GM18951 (cell line): Measurements from ENCODE around the gene SERPINA4.

Source experiments
- POLR2A ChIP-seq: IDR thresholded peaks from 4 replicates; pipeline ENCODE4 v1.6.1; 2011; ENCODE audit warnings: mild to moderate bottlenecking; ENCODE audit not compliant: insufficient read length, insufficient read depth; ENCODE audit errors: extremely low read depth
- in situ Hi-C: fragments of 300-500 bp; cut with MboI; formaldehyde crosslinking; loops from one replicate; pipeline ENCODE4 v1.12.0; 2022; ENCODE audit warnings: low sequenced_read_pairs, mixed read lengths, inconsistent platforms; ENCODE audit not compliant: unreplicated experiment

Gene SERPINA4

GRCh38 chr14:94614802-94615201 is 53.6 kb downstream of the SERPINA4 start:
- no peak for TF ChIP-seq POLR2A
- in situ Hi-C loops = no loop called here

GRCh38 chr14:94615254-94615653 is 54.0 kb downstream of the SERPINA4 start:
- in situ Hi-C loops = no loop called here
- no peak for TF ChIP-seq POLR2A

DNA sequence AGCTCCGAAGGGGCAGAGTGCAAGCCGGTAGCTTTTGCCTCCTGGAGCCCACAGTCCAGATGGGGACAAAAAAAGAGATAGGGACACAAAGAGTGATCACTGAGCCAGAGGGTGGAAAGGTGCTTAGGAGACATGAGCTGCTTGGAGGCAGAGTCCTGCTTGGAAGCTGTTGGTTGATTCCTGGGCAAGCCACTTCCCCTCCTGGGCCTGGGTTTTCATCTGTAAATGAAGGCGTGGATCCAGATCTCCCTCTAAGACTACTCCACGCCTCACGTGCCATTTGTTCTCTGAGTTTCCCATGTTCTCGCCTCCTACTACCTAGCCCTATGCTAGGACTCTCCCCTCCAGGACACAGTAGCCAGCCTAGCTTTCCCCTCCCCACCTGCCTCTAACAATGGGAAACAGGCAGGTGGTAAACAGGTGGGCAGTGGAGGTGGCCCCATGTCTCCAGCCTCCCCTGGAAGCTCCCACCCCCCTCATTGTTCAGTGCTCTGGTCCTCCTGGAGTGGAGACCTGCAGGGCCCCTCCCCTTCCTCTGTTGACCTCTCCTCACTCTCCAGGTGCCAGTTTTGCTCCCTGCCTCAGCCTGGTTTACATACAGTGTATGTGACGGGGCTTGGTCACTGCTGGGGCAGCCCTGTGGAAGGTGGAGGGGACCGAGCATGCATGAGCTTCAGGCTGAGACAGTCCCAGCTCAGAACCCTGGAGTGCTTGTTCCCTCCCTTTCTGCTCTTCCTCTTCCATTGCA is 54.8 kb downstream of the SERPINA4 start:
- no peak for TF ChIP-seq POLR2A
- in situ Hi-C loops = no loop called here

DNA sequence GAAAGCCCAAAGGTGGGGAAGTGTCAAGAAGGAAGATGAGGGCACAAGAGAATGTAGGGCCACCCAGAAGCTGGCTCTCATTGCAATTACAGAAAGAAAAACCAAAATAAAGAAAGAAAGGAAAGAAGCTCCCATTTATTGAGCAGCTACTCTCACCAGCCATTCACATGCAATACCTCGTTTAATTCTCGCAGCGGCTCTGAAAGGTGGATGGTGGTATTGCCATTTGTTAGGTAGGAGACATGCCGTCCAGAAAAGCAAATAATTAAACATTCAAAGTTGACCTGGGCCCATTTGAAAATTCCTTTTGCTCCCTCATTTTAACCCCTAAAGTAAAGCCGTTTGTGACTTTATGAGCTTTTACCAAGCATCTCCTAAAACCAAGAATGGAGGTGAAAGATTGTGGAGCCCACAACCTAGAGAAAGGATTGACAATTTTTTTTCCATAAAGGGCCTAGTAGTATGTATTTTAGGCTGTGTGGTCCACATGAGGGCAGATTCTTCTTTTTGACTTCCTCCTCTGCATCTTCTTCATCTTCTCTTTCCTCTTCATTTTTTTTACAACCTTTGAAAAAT is 56.2 kb downstream of the SERPINA4 start:
- in situ Hi-C loops = no loop called here
- TF ChIP-seq POLR2A = no peak

GRCh38 chr14:94617988-94618822 is 57.0 kb downstream of the SERPINA4 start:
- TF ChIP-seq POLR2A = no peak
- in situ Hi-C loops = no loop called here

- in situ Hi-C loops = no loop called here
- no peak for TF ChIP-seq POLR2A
Observed at GRCh38 chr14:94619297-94619696, 58.1 kb downstream of the SERPINA4 start.
